Amniotic epithelial cell (primary cell): ENCODE data around the gene KLHL33.

ENCODE experiments used
- DNase-seq: peaks from one replicate; pipeline ENCODE4 v3.0.0-alpha.2; 2010; ENCODE audit warnings: low read depth

Gene KLHL33, protein sequence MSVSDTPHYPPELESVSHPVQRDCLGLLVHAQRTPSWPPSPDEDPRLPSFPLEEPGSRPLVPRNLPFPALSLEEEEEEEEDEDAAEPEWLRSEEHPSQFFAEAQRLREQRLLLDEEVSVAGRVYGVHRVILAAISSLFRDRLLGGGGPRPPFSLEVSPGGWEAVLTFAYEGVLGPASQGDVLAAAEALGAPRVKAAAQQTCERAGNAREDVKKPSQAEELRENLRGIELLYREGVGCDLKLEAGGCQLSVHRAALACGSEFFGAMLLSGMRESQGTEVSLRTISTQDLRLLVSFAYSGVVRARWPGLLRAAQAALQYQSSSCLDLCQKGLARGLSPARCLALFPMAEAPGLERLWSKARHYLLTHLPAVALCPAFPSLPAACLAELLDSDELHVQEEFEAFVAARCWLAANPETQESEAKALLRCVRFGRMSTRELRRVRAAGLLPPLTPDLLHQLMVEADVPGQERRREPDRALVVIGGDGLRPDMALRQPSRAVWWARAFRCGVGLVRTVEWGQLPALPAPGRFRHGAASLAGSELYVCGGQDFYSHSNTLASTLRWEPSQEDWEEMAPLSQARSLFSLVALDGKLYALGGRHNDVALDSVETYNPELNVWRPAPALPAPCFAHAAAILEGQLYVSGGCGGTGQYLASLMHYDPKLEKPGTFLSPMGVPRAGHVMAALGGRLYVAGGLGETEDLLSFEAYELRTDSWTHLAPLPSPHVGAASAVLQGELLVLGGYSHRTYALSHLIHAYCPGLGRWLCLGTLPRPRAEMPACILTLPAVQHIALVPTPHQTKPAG

DNA sequence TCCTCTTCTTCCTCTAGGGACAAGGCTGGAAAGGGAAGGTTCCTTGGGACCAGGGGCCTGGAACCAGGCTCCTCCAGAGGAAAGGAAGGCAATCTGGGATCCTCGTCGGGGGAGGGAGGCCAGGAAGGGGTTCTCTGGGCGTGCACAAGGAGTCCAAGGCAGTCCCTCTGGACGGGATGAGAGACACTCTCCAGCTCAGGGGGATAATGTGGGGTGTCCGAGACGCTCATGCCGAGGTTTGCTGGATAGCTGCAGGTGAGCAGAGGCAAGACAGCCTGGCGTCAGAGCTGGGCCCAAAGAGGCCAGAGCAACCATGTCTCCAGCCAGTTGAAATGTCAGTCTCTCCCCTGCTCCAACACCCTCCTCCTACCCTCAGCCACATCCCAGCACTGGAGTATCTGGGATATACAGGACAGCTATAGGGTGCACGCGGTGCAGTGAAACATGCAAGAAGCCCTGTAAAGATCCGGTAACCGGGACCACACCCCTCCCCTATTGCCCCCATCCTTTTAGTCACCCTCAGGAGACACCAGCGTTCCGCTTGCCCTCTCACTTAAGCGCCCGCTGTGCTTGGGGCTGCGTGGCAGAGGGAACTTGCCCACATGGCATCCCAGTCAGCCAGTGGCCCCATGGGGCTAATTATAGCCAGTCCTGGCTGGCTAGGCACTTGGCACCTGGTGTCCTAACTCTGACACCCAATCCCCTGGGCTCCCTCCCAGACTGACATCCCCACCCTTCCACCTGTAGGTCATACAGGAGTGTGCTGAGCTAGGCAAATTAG is at the start of gene KLHL33:
KLHL33 (minus strand) TSS at position 585 of the 781 bp plus-strand sequence; CDS start at position 230, 355 bp downstream.
- DNase-seq, result no peak

DNA sequence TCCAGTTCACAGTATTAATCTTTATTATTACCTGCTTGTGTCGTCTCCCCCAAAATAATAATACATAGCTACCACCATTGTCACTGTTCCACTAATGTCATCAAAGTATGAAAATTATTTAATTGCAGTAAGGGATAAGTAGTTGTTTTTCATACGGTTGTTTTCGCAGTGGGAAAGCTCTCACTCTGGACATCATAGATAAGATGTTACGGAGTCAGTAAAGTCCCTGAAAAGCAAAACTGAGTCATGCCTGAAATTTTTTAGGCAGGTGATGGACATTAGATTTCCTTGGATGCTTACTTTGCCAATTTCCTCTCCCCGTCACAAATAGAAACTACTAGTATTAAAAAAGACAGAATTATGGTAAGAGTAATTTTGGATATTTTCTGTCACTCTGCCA is 46.4 kb upstream of the KLHL33 start:
- DNase-seq, result no peak

DNA sequence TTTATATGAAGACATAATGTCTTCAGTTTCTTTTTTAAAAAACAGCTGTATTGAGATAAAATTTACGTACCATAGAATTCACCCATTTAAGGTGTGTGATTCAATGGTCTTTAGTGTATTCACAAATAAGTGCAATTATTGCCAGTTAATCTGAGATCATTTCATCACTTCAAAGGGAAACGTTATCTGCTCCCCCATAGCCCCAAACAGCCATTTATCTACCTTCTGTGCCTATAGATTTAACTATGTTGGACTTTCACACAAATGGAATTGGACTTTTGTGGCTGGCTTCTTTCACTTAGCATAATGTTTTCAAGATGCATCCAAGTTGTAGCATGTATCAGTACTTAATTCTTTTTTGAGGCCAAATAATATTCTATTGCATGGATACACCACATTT is 42.9 kb upstream of the KLHL33 start:
- no peak for DNase-seq

DNA sequence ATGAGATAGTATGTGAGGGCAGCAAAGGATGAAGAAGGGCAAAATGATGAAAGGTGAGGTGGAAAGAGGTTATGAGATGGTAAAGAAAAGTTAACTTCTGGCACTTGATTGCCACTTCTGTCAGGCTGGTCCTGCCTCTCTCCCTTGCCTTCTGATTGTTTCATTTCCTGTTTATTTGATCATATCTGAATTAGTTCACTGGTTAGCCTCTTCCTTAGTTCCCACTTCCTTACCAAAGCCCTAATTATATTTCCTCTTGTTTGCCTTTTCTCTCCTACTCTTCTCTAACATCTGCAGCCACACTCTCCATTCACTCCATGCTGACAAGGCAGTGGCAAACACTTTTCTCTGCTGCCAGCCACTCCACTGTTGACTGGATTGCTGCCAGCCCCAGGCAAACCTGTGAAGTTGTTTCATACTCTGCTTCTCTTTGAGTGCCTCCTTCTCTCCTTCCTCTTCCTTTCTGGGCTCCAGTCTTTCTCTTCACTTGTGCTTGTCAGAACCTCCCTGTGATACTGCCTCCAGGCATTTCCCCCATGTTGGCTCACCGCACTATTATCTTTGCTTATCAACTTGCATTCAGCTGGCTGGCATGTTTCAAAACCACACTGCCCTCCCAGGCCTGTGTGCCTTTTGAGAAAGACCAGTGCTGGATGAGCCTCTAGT is 41.4 kb upstream of the KLHL33 start:
- peak; percentile 98 for DNase-seq

DNA sequence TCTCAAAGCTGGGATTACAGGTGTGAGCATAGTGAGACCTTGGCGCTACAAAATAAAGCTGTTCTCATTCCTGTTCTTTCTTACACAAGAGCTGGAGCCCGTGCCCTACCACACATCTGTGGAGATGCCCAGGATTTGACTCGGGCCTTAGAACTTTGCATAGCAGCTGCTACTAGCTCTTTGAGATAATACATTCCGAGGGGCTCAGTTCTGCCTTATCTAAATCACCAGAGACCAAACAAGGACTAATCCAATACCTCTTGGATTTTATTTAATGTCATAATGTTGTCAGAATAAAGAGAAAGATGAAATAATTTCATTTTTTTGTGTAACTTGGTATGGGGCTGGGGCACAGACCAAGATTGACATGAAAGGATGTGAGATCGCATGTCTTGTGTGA is 40.8 kb upstream of the KLHL33 start:
- DNase-seq, result peak; percentile 32

DNA sequence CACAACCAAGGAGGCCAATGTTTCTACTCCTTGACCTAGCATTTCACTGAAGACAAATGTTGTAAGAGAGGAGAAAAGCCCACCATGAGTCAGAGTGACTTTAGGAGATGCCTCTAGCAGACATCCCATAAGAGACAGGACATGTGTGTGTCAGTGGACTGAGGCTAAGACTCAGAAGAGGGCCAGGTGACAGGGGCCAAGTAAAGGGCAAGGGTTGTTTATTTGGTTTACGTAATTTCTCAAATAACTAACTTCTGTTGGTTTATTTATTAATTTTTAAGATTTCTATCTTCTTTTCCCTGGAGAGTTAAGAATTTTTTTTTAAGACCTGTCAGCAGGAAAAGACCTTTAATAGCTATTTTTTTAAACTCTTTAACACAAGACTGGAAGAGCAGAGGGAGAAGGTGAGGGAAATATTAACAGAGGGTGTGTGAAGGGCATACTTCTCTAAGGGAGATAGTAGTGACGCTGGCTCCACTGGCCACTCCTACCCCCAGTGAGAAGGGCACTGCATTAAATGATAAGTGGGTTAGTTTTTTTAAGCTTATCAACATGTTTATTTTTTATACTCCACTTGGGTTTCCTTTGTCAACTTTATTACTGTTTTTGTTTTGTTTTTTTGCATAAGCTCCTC is 36.7 kb upstream of the KLHL33 start:
- no peak for DNase-seq

DNA sequence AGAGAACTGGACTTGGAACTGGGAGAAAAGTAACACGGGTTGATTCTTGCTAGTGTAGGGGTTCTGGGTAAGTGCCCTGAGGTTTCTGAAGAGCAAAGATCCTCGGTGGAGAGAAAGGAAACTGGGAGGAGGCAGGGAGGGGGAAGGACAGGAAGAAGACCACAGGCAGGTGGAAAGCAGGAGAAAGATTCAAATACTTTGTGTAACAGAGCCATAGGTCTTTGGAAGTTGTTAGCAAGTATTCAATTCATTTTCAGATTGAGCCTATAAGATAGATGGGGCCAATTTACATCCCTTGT is 34.6 kb upstream of the KLHL33 start:
- DNase-seq, result peak; percentile 20

DNA sequence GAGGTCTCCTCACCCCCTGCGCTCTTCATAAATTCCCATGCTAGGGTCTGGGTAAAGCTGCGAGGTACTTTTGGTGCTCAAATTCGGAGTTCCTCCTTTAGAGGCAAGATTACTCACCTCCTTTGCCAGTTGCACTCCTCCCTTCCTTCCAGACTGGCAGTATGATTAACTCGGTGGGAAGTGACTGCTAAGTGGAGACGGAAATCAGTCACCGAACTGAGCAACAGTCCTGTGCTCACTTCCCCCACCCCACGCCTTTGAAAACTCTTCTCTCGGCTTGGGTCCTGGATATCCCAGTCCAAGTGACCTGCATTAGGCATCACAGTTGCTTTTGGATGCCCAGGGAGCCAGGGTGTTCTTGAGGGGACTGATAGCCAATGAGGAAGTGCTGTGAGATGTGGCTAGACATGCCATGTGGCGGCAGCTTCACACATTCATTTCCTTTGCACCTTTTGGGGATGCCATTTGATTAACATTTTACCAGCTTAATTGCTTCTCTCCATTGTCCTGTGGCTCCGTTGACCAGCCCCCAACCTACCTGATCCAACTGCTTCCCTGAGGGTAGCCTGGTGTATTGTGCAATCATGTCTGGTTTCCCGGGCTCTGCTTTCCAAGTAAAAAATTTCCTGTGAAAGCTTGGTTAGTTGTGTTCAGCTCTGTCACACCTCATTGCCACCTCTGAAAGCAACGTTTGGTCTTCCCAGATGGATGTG is 34.1 kb upstream of the KLHL33 start:
- peak; percentile 74 for DNase-seq

DNA sequence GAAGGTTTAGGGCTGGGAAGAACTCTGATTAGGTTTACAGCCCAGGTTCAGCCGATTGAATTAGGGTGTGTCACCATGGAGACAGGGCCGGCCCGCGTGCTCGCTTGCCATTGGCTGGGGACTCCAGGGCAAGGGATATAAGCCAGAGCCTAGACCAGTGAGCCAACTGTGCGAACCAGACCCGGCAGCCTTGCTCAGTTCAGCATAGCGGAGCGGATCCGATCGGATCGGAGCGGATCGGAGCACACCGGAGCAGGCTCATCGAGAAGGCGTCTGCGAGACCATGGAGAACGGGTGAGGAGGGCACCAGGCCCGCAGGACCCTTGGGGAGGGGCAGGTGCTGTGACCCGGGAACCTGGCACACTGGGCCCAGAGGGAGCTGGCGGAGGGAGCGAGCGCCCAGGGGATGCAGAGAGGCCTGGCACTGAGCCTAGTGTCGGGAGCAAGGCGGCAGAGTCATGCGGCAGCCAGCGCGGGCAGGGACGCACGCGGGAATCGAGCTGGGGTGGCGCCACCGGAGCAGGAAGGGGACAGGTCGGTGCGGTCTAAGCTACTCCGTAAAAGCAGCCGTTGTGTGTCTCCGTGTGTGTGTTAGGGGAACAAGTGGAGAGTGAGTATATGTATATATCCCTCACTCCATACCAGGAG is 33.4 kb upstream of the KLHL33 start, which contains the start of gene PNP:
PNP (plus strand) TSS at position 165 of the 648 bp plus-strand sequence; CDS start at position 284, 119 bp downstream.
- peak; percentile 83 for DNase-seq

DNA sequence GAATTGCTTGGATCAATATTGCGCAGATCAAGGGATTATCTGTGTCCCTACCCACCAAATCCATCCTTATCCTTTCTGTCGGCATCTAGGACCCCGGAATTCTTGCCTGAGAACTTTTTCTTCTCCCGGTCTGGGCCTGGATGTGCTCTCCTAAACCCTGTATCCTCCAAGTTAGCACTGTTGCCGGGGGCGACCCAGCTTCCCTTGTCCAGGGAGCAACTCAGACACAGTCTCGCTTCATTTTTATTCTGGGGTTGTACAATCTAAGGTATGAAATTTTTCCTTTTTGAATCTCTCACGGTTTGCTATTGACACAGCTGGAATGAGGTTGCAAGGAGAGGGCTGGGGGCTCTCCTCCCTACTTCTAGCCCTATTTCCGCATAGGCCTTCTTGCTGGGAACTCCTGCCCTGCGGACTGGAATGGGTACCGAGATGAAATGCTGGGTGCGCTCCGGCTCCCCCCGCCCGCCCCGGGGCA is 32.8 kb upstream of the KLHL33 start:
- no peak for DNase-seq

DNA sequence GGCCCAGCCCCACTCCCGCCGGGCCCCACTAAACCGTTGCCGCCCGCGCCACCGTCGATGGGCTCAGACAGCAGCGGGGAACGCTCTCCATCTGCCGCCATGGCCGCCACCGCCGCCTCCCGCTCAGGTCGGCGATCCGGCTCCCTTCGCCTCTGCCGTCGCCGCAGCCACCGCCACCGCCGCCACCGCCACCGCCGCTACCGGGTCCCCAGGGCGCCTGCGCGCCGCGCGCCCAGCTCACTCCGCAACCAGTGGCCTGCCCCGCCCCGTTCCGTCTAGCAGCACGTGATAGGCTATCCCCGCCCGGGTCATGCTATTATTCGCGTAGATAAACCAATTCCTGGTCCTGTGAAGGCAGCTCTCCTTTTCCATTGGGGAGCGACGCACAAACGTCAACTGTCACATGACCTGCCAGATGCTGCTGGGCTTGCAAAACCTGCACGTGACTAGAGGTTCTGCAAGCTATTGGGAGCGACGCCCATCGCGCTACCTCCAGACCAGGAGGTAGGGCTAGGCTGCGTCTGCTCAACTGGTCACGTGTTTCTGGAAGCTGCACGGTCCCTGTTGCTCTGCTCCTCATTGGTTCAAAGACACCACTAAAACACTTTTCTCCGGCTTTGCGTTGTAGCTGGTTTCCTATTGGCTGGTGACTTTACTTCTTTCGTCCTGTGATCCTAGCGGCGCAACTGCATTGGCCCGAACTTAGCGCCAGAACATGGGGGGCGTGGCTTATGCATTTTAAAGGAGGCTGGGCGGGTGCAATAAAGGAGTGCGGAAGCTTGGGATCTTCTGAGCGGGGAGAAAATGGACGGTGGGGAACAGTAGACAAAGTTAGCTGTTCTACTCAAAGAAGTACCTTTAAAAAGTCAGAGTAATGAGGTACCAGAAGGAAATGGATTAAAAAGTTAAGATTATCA is 25.5 kb upstream of the KLHL33 start, which contains the start of gene PIP4P1:
PIP4P1 (minus strand) TSS at position 210 of the 917 bp plus-strand sequence; CDS start at position 101, 109 bp downstream.
- peak; percentile 100 for DNase-seq

DNA sequence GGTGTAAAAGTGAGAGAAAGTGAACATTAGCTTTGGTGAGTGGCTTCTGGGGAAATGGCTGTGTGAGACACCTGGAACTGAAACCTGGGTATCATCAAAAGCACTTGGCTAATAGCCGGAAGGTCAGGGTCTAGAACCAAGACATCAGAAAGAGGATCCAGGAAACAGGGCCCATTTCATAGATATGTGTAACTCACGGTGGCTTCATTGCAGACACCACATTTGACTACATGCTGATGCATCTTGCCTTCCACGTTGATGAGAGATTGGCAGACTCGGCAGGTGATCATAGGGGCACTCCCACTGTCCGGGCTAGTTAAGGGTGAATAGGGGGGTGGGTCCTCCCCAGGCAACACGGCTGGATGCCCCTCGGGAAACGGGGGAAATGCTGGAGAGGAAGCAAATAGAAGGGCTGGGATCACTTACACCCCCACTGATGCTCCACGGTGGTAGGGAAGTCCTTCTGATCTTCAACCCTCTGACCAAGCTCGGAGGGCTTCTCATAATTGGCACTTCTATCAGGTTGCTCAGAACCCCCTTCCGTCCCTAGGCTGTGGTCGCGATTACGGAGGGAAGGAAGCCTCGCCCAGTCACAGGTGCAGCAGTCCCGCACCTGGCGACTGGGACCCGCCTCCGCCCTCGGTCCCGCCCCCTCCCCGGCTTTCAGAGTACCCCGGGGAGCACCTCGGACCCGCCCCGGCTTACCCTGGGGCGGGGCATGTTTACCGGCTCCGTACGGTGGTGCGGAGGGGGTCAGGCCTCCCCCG is 24.7 kb upstream of the KLHL33 start:
- DNase-seq, result no peak

DNA sequence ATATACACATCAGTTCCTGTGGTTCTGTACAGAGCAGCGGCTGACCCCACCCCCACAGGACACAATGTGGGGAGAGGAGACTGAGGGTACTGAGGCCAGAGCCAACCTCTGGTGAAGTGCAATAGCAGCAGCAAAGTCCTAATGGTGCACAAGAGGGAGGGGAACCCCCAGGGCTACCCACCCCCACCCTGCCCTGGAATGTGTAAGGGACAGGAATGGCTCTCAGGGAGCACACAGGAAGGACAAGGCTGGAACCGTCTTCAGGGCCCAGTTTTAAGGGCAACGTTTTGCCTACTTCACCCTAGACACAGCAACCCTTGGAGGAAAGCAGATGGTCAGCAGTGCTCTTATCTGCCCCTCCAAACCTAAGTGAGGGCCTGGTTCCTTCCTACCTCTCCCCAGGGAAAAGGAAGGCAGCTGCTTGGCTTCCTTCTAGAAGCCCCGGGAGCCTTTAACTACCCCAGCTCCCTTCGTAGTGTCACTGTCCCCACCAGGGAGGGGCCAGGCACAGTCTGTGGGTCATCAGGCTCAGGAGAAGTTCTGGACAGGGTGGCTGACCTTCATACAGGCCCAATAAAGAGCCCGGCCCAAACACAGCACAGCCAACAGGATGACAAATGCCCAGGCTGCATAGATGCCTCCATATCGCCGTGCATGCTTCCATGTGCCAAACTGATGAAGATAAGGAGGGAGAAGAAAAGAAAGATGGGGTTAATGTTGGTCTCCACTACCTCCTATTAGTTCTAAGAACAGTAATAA is 22.2 kb upstream of the KLHL33 start:
- no peak for DNase-seq

DNA sequence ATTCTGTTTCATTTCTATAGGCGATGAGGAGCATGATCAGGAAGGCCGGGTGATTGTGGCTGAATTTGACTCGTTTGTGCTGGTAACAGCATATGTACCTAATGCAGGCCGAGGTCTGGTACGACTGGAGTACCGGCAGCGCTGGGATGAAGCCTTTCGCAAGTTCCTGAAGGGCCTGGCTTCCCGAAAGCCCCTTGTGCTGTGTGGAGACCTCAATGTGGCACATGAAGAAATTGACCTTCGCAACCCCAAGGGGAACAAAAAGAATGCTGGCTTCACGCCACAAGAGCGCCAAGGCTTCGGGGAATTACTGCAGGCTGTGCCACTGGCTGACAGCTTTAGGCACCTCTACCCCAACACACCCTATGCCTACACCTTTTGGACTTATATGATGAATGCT is 21.0 kb upstream of the KLHL33 start:
- DNase-seq, result no peak

DNA sequence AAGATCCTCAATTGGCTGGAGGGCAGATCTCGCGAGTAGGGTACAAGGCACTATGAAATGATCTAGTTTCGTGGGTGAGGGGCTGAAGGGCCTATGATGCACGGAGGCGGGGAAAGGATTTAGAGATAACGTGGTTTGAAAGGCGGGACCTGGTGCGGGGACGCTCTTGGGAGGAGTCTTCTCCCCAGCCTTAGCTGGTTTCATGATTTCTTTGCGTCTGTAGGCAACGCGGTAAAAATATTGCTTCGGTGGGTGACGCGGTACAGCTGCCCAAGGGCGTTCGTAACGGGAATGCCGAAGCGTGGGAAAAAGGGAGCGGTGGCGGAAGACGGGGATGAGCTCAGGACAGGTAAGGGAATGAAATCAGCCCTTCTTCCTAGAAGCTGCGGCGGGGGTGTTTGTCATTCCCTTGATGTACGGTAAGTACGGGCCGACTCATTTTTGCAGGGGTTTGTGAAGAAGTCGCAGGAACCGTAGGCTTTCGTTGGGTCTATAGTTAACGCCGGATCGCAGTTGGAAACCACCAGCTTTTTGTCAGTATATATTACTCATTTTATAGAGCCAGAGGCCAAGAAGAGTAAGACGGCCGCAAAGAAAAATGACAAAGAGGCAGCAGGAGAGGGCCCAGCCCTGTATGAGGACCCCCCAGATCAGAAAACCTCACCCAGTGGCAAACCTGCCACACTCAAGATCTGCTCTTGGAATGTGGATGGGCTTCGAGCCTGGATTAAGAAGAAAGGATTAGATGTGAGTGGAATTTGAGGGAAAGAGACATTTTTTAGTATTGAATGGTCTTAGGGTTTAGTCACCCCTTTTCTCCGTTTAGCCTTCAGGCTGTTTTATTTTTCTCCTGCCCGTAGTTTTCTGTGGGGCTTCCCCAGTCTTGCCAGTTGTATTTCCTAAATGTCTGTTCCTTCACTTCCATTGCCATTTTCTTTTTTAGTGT is 19.7 kb upstream of the KLHL33 start:
- peak; percentile 91 for DNase-seq
